ENCODE data around the gene KLHL6.

The KLHL6 gene

DNA sequence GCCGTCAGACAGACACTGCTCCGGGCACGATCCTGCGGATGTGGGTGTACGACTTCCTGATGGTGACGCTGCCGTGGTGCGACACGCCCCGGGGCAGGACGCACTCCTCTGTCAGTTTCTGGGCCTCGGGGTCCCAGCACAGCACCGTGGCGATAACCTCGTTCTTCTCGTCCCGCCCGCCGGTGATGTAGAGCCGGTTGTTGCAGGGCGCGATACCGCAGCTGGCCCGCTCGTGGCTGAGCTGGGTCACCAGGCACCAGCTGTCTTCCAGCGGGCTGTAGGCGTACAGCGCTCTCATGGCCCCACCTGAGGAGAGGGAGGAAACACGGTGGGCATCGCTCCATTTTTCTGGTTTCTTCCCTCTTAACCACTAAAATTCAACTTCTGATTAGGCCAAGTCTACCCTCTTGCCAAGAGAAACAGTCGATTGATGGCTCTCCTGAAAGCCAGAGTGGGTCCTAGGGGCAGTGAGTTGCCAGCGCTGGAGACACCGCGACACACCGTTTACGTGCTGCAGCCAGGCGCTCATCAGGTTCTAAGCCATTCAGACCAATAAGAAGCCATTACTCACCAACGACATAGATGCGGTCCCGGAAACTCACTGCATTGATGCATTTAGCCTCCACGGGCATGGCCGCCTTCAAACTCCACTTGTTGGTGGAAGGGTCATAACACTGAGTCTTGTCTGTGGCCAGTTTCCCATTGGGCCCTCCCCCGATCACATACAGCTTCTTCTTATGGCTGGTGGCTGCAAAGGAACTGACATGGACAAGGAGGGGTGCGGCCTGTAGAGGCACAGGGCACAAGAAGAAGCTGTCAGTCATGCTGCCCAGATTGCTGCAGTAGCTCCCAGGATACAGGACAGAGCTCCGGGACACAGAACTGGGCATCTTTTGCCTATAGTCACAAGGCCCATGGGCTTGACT lies 63.3 kb downstream of the KLHL6 start:
- no peak for DNase-seq (ENCODE audit: low read depth)
- TF ChIP-seq, protein P1, sequence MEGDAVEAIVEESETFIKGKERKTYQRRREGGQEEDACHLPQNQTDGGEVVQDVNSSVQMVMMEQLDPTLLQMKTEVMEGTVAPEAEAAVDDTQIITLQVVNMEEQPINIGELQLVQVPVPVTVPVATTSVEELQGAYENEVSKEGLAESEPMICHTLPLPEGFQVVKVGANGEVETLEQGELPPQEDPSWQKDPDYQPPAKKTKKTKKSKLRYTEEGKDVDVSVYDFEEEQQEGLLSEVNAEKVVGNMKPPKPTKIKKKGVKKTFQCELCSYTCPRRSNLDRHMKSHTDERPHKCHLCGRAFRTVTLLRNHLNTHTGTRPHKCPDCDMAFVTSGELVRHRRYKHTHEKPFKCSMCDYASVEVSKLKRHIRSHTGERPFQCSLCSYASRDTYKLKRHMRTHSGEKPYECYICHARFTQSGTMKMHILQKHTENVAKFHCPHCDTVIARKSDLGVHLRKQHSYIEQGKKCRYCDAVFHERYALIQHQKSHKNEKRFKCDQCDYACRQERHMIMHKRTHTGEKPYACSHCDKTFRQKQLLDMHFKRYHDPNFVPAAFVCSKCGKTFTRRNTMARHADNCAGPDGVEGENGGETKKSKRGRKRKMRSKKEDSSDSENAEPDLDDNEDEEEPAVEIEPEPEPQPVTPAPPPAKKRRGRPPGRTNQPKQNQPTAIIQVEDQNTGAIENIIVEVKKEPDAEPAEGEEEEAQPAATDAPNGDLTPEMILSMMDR (conservative IDR thresholded peaks at IDR 0.05; ENCODE audit: low read depth, low read length), result no peak
- no peak overlapping the region for H3K4me3 ChIP-seq (ENCODE audit: low read depth, low read length)

GRCh38 chr3:183491109-183491922 lies 64.2 kb downstream of the KLHL6 start:
- TF ChIP-seq, protein P1 (conservative IDR thresholded peaks at IDR 0.05; ENCODE audit: low read depth, low read length), result no peak
- no peak overlapping the region for H3K4me3 ChIP-seq (ENCODE audit: low read depth, low read length)
- DNase-seq (ENCODE audit: low read depth), result no peak

GRCh38 chr3:183490653-183491052 lies 64.9 kb downstream of the KLHL6 start:
- no peak overlapping the region for H3K4me3 ChIP-seq (ENCODE audit: low read depth, low read length)
- TF ChIP-seq, protein P1 (conservative IDR thresholded peaks at IDR 0.05; ENCODE audit: low read depth, low read length), result no peak
- peak; percentile 59 for DNase-seq (ENCODE audit: low read depth)

GRCh38 chr3:183490211-183490601 lies 65.3 kb downstream of the KLHL6 start:
- TF ChIP-seq, protein P1 (conservative IDR thresholded peaks at IDR 0.05; ENCODE audit: low read depth, low read length), result peak; percentile 6
- H3K4me3 ChIP-seq (ENCODE audit: low read depth, low read length), result no peak overlapping the region
- DNase-seq (ENCODE audit: low read depth), result no peak

GRCh38 chr3:183489455-183490210 lies 65.9 kb downstream of the KLHL6 start:
- TF ChIP-seq, protein P1 (conservative IDR thresholded peaks at IDR 0.05; ENCODE audit: low read depth, low read length), result no peak
- H3K4me3 ChIP-seq (ENCODE audit: low read depth, low read length), result no peak overlapping the region
- DNase-seq (ENCODE audit: low read depth), result peak; percentile 56

DNA sequence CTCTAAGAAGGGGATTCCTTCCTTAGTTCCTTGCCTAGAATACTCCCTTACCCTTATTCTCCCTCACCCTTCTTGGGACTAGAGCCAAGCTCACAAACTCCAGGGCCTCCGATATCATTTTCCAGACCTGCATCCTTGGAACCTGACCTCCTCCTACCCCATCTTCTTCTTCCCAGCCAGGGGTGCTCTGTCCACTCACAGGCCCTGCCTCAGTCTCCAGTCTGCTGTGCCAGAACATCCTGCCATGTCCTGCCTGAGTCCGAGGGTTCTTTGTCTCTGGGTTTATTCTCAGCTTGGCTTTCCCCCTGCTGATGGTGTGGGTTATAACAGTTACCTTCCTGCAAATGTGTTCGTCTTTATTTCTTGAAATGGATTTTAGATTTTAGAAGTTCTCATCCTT lies 67.2 kb downstream of the KLHL6 start:
- TF ChIP-seq, protein P1 (conservative IDR thresholded peaks at IDR 0.05; ENCODE audit: low read depth, low read length), result no peak
- H3K4me3 ChIP-seq (ENCODE audit: low read depth, low read length), result no peak overlapping the region
- DNase-seq (ENCODE audit: low read depth), result no peak

Measured in choroid plexus epithelial cell (primary cell).